C4-2B (cell line): Measurements from ENCODE around the gene AADAC.

ENCODE experiments used
- ZFX ChIP-seq: fragments of 450-650 bp; IDR thresholded peaks from 2 replicates; pipeline ENCODE4 v1.6.1; 2017
- TF ChIP-seq, protein P1 (sequence below): fragments of 450-650 bp; conservative IDR thresholded peaks from 2 replicates; pipeline ENCODE4 v1.5.1; 2017; ENCODE audit warnings: mild to moderate bottlenecking

DNA sequence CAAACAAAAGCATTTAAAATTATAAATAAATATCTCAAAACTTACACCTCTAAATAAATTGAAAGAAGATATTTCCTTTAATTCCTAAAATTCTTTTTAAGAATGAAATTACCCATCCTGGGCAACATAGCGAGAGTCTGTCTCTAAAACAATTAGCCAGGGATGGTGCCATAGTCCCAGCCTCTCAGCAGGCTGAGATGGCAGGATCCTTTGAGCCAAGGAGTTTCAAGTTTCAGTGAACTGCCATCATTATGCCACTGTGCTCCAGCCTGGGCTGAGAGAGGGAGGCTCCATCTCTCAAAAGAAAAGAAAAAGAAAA lies 25.4 kb downstream of the AADAC start:
- TF ChIP-seq, protein P1, sequence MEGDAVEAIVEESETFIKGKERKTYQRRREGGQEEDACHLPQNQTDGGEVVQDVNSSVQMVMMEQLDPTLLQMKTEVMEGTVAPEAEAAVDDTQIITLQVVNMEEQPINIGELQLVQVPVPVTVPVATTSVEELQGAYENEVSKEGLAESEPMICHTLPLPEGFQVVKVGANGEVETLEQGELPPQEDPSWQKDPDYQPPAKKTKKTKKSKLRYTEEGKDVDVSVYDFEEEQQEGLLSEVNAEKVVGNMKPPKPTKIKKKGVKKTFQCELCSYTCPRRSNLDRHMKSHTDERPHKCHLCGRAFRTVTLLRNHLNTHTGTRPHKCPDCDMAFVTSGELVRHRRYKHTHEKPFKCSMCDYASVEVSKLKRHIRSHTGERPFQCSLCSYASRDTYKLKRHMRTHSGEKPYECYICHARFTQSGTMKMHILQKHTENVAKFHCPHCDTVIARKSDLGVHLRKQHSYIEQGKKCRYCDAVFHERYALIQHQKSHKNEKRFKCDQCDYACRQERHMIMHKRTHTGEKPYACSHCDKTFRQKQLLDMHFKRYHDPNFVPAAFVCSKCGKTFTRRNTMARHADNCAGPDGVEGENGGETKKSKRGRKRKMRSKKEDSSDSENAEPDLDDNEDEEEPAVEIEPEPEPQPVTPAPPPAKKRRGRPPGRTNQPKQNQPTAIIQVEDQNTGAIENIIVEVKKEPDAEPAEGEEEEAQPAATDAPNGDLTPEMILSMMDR = peak; percentile 69
- no peak for TF ChIP-seq ZFX
